T-cell (primary cell): Measurements from ENCODE around the gene OR1E2. TPM values are rescaled to one million over a fixed set of nuclear protein-coding genes. Genes with fewer than 3 reads are reported as not detected.
"Not testable (repeated sequence)": the region's sequence is repeated elsewhere in the genome, so short reads cannot be mapped to it uniquely, and the experiment has no call there.

ENCODE experiments used
- ATAC-seq, 4 experiments: fragments of 200-7000 bp in 3 of 4; fragments of 150-1000 bp in 1 of 4; cut with Tn5 transposase; replicated peaks in 1 of 4; 1 replicate in 3 of 4; 2 replicates in 1 of 4; pipeline ENCODE4 v1.10.0; 2021; ENCODE audit warnings: moderate library complexity in 3 of 4, mild to moderate bottlenecking in 2 of 4, moderate number of reproducible peaks in 1 of 4
- CTCF ChIA-PET, 2 donors: fragments of 300-600 bp; sonication (Branson Sonifier 250); formaldehyde crosslinking; loops; one replicate each; lab custom pipeline; 2022; ENCODE audit warnings: antibody characterized with exemption in 2 of 2; lab: Charles Lee
- POLR2A ChIA-PET, 2 donors: fragments of 300-600 bp; sonication (Branson Sonifier 250); formaldehyde crosslinking; loops; one replicate each; lab custom pipeline; 2022; ENCODE audit warnings: antibody characterized with exemption in 2 of 2; lab: Charles Lee
- DNase-seq, 35 experiments: peaks; one replicate each; pipeline versions ENCODE4 v3.0.0 to v3.0.0-alpha.2; 2013 to 2023
- H3K27ac ChIP-seq: one replicate; pipeline ENCODE4 v1.5.1; 2013; ENCODE audit warnings: low read length
- H3K27me3 ChIP-seq, 2 experiments: replicated peaks in 1 of 2; 1 replicate in 1 of 2; 2 replicates in 1 of 2; pipeline versions ENCODE4 v1.6.1 to v1.7.0; 2013; ENCODE audit warnings: low read length in 1 of 2, mixed read lengths in 1 of 2; ENCODE audit not compliant: control insufficient read depth in 2 of 2, insufficient read depth in 2 of 2; ENCODE audit errors: extremely low read depth in 1 of 2
- H3K36me3 ChIP-seq, 2 donors: 1 replicate in 1 of 2; 2 replicates in 1 of 2; pipeline versions ENCODE4 v1.6.1 to v1.7.0; 2013; ENCODE audit warnings: low read length in 1 of 2; ENCODE audit not compliant: control insufficient read depth in 2 of 2, insufficient read depth in 1 of 2; ENCODE audit errors: extremely low read depth in 1 of 2
- H3K4me1 ChIP-seq, 2 experiments: 1 replicate in 1 of 2; 2 replicates in 1 of 2; pipeline versions ENCODE4 v1.6.1 to v1.7.0; 2013; ENCODE audit warnings: low read length in 2 of 2, mixed read lengths in 1 of 2; ENCODE audit not compliant: insufficient read depth in 2 of 2, control insufficient read depth in 1 of 2; ENCODE audit errors: extremely low read depth in 1 of 2
- H3K4me3 ChIP-seq, 2 donors: 1 replicate in 1 of 2; 2 replicates in 1 of 2; pipeline versions ENCODE4 v1.5.1 to v1.7.0; 2013; ENCODE audit warnings: mild to moderate bottlenecking in 2 of 2, low read length in 1 of 2, moderate library complexity in 1 of 2; ENCODE audit not compliant: control insufficient read depth in 1 of 2; ENCODE audit errors: extremely low read depth in 1 of 2
- H3K9me3 ChIP-seq: 2 replicates; pipeline ENCODE4 v1.7.0; 2013
- H3K27ac Mint-ChIP-seq, 2 donors: one replicate each; pipeline ENCODE4 v1.8.0; 2020 to 2021; ENCODE audit warnings: mild to moderate bottlenecking in 2 of 2, mixed read lengths in 2 of 2
- H3K27me3 Mint-ChIP-seq, 2 donors: one replicate each; pipeline ENCODE4 v1.8.0; 2021 to 2022; ENCODE audit warnings: mixed read lengths in 2 of 2
- H3K36me3 Mint-ChIP-seq: one replicate; pipeline ENCODE4 v1.8.0; 2021; ENCODE audit warnings: mixed read lengths
- H3K4me1 Mint-ChIP-seq, 3 donors: one replicate each; pipeline ENCODE4 v1.8.0; 2020 to 2022; ENCODE audit warnings: mixed read lengths in 3 of 3, mild to moderate bottlenecking in 1 of 3
- H3K4me3 Mint-ChIP-seq, 3 donors: one replicate each; pipeline ENCODE4 v1.8.0; 2020 to 2022; ENCODE audit warnings: mild to moderate bottlenecking in 3 of 3, mixed read lengths in 3 of 3, moderate library complexity in 3 of 3
- H3K9me3 Mint-ChIP-seq, 3 donors: one replicate each; pipeline ENCODE4 v1.8.0; 2020 to 2022; ENCODE audit warnings: mixed read lengths in 3 of 3
- WGBS: methylation state at CpG from one replicate; pipeline ENCODE4 v1.1.5; 2013; ENCODE audit warnings: missing lambda C conversion rate; ENCODE audit not compliant: insufficient coverage; 5-methylcytosine and 5-hydroxymethylcytosine counted together
- total RNA-seq, 35 experiments: library from RNA in 6 of 35; stranded (reverse) in 6 of 35; fragments of 120-200 nt in 1 of 35; gene quantifications; one replicate each; pipeline versions ENCODE4 v1.2.1 to v1.2.4 and lab custom pipeline; 2013 to 2026

OR1E2 gene
- total RNA-seq, 5 donors from 2014 or later (not counting 1 experiment from before 2014, with no cell fraction given): not detected

DNA sequence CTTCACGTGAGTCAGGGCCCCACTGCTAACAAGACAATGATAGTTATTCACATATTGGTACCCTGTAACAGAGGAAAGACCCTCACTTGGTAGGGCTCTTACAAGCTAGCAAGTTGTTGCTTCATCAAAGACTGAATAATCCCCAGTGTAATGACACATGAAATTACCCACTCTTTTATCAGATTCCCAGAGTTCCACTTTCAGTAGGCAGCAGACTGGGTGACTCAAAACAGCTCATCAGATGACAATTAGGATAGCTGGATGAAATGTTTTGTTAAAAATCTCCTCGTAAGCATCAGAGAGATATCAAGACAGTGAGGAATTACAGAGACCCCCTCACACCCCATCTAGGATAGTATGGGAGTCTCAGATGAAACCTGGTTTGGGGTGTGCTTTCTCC lies 6.8 kb upstream of the OR1E2 start:
- CTCF ChIA-PET: no interaction called here
- Mint-ChIP-seq H3K36me3 (no peaks in the 10 kb centered on the region), H3K9me3 (no peaks in the 10 kb centered on the region)

DNA sequence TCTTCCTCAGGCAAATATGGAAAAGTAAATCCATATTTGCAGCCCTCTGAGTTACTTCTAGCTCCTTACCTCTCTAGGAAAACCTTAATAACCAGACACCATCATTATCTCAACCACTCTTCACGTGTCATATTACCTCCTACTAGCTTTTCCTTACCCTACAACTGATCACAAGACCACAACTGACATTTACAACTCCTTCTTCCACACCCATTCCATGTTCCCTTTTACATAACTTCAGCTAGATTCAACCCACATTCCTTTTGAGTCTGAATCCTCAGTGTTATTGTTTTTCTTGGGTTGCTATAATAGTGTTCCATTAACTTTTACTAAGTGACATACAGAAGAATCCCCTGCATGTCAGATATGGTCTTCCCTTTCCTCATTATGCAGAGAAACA lies 4.7 kb upstream of the OR1E2 start:
- DNase-seq (no peak), ATAC-seq (no peak)
- CTCF ChIA-PET: no interaction called here
- H3K27me3 Mint-ChIP-seq: peaks cover 11 to 34% of the 10 kb centered on the region in 2 donors
- Histone ChIP-seq H3K9me3 (no peaks in the 10 kb centered on the region), H3K27me3 (peaks cover 0 to 9% of the 10 kb centered on the region in 2 experiments), H3K36me3 (no peaks in the 10 kb centered on the region), H3K4me3 (no peak overlapping the region), H3K4me1 (no peaks in the 10 kb centered on the region), H3K27ac (no peak overlapping the region)
- H3K27ac Mint-ChIP-seq: no peak overlapping the region
- peaks cover 0 to under 1% (median 0%) of the 10 kb centered on the region in 3 donors for H3K9me3 Mint-ChIP-seq
- POLR2A ChIA-PET: no interaction called here
- 45% methylated on average over 1 of the region's 1 CpG for WGBS
- H3K4me3 Mint-ChIP-seq: no peak overlapping the region
- H3K4me1 Mint-ChIP-seq: no peaks in the 10 kb centered on the region
- H3K36me3 Mint-ChIP-seq: no peaks in the 10 kb centered on the region

More for the DNA sequence above, 6.8 kb upstream of the OR1E2 start:
- H3K27ac Mint-ChIP-seq: no peak overlapping the region
- Histone ChIP-seq H3K4me1 (no peaks in the 10 kb centered on the region), H3K9me3 (no peaks in the 10 kb centered on the region), H3K36me3 (no peaks in the 10 kb centered on the region), H3K27ac (no peak overlapping the region), H3K4me3 (no peak overlapping the region), H3K27me3 (peaks cover 0 to 8% of the 10 kb centered on the region in 2 experiments)
- H3K27me3 Mint-ChIP-seq: peaks cover 17 to 37% of the 10 kb centered on the region in 2 donors
- no peaks in the 10 kb centered on the region for H3K4me1 Mint-ChIP-seq
- ATAC-seq: no peak
- H3K4me3 Mint-ChIP-seq: no peak overlapping the region
- POLR2A ChIA-PET: no interaction called here
- DNase-seq: no peak
- WGBS: no CpG with 5 or more reads among the region's 2 CpGs

DNA sequence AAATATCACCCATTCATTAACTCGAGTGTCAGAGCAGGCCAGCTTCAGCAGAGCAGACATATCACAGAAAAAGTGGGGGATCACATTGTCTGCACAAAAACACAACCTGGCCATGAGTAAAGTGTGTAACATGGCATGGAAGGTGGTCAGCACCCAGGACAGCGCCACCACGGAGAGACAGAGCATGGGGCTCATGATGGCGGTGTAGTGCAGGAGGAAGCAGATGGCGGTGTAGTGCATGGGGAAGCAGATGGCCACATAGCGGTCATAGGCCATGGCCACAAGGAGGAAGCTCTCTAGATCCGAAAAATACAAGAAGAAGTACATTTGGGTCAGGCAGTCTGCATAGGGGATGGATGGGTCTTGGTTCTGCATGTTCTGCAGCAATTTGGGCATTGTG lies 426 bp downstream of the OR1E2 start:
- H3K4me3 ChIP-seq, H3K36me3 ChIP-seq, H3K9me3 Mint-ChIP-seq, H3K4me1 ChIP-seq, H3K4me3 Mint-ChIP-seq, POLR2A ChIA-PET, H3K27ac Mint-ChIP-seq, ATAC-seq, H3K9me3 ChIP-seq, H3K4me1 Mint-ChIP-seq, H3K27ac ChIP-seq, CTCF ChIA-PET, H3K36me3 Mint-ChIP-seq: not testable (repeated sequence)
- H3K27me3 Mint-ChIP-seq: peaks cover 21 to 28% of the 10 kb centered on the region in 2 donors
- peak in 9 of 35 experiments; percentile 0 to 23 (median 3) for DNase-seq
- peaks cover 0 to 11% of the 10 kb centered on the region in 2 experiments for H3K27me3 ChIP-seq
- WGBS: 0% methylated on average over 3 of the region's 7 CpGs

DNA sequence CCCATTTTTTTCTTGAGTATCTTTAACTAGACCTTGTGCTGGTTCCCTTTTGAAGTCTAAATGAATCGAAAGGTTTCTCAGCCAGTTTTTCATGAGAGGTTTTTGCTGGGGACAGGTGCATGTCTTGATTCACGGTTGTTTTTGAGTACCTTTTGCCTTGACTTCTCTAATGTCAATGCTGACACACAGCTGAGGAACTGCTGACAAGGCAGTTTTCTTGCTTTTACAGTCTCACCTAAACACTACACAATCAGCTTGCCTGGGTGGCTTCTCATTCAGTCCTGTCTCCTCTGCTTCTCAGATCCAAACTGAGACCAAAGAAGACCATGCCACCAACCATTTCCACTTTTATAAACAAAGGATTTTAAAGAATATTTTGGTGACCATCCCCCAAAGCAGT lies 15.4 kb downstream of the OR1E2 start:
- H3K36me3 Mint-ChIP-seq: no peaks in the 10 kb centered on the region
- no peak overlapping the region for H3K27ac Mint-ChIP-seq

GRCh38 chr17:3415610-3416009 lies 18.0 kb downstream of the OR1E2 start:
- H3K4me1 Mint-ChIP-seq: peaks cover 0 to 5% (median 0%) of the 10 kb centered on the region in 3 donors
- ChIA-PET POLR2A (no interaction called here), CTCF (no interaction called here)
- Histone ChIP-seq H3K27ac (no peak overlapping the region), H3K4me3 (no peak overlapping the region), H3K27me3 (peaks cover 0 to 8% of the 10 kb centered on the region in 2 experiments), H3K9me3 (no peaks in the 10 kb centered on the region), H3K36me3 (no peaks in the 10 kb centered on the region), H3K4me1 (no peaks in the 10 kb centered on the region)
- H3K27ac Mint-ChIP-seq: no peak overlapping the region
- 100% methylated on average over 2 of the region's 5 CpGs for WGBS
- no peak for ATAC-seq
- H3K9me3 Mint-ChIP-seq: no peaks in the 10 kb centered on the region
- no peak for DNase-seq
- no peaks in the 10 kb centered on the region for H3K36me3 Mint-ChIP-seq
- peaks cover 19 to 24% of the 10 kb centered on the region in 2 donors for H3K27me3 Mint-ChIP-seq
- no peak overlapping the region for H3K4me3 Mint-ChIP-seq

More for the DNA sequence above, 15.4 kb downstream of the OR1E2 start:
- no peaks in the 10 kb centered on the region for H3K9me3 ChIP-seq
- H3K4me3 ChIP-seq: no peak overlapping the region
- WGBS: 80% methylated on average over 1 of the region's 2 CpGs
- Mint-ChIP-seq H3K4me1 (no peaks in the 10 kb centered on the region), H3K27me3 (peaks cover 13 to 26% of the 10 kb centered on the region in 2 donors), H3K9me3 (peaks cover 0 to 3% (median 0%) of the 10 kb centered on the region in 3 donors), H3K4me3 (no peak overlapping the region)
- ATAC-seq: no peak
- peaks cover 0 to 3% of the 10 kb centered on the region in 2 experiments for H3K27me3 ChIP-seq
- CTCF ChIA-PET: no interaction called here
- no peak overlapping the region for H3K27ac ChIP-seq
- H3K36me3 ChIP-seq: no peaks in the 10 kb centered on the region
- no peak for DNase-seq
- POLR2A ChIA-PET: no interaction called here
- H3K4me1 ChIP-seq: no peaks in the 10 kb centered on the region

- H3K27ac Mint-ChIP-seq, ATAC-seq, H3K36me3 Mint-ChIP-seq, H3K36me3 ChIP-seq, H3K4me1 ChIP-seq, POLR2A ChIA-PET, H3K9me3 ChIP-seq, CTCF ChIA-PET, H3K27ac ChIP-seq, H3K4me3 Mint-ChIP-seq, H3K4me1 Mint-ChIP-seq, H3K4me3 ChIP-seq, DNase-seq: not testable (repeated sequence)
- WGBS: no CpG with 5 or more reads among the region's 16 CpGs
- Mint-ChIP-seq H3K27me3 (peaks cover 36 to 37% of the 10 kb centered on the region in 2 donors), H3K9me3 (peaks cover 8 to 13% (median 9%) of the 10 kb centered on the region in 3 donors)
- peaks cover 0 to 18% of the 10 kb centered on the region in 2 experiments for H3K27me3 ChIP-seq
Measured at GRCh38 chr17:3412216-3412615, 21.4 kb downstream of the OR1E2 start.

DNA sequence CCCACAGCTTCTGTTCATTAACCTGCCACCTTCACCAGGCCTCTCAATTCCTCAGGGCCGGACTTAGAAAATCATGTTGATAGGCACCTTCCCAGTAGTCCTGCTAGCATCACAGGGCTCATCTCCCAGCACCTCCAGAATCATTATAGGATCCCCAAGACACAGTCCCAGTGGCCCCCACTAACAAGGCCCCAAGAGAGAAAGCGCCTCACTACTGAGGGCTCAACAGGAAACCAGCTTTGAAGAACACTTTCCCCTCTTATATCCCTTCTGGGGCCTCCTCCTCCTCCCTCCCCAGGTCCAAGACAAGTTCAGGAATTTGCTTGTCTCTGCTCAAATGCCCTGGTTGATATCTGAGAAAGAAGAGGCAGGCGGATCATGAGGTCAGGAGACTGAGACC lies 22.6 kb downstream of the OR1E2 start, which contains the start of gene OR3A3:
TSS of gene OR3A3 (plus strand) at position 301 of the 400 bp plus-strand sequence.
- Histone ChIP-seq H3K4me3 (no peak within 1 kb of the TSS), H3K9me3 (no peaks in the 10 kb centered on the region), H3K4me1 (no peaks in the 10 kb centered on the region), H3K27ac (no peak within 1 kb of the TSS), H3K27me3 (peaks cover 0 to 18% of the 10 kb centered on the region in 2 experiments), H3K36me3 (no peaks in the 10 kb centered on the region)
- POLR2A ChIA-PET: no interaction called here
- Mint-ChIP-seq H3K27me3 (peaks cover 37 to 42% of the 10 kb centered on the region in 2 donors), H3K36me3 (peaks cover 3% of the 10 kb centered on the region), H3K4me3 (no peak within 1 kb of the TSS), H3K9me3 (peaks cover 8 to 20% (median 10%) of the 10 kb centered on the region in 3 donors), H3K27ac (no peak within 1 kb of the TSS), H3K4me1 (peaks cover 0 to 5% (median 0%) of the 10 kb centered on the region in 3 donors)
- 83% methylated on average over 1 of the region's 3 CpGs for WGBS
- ATAC-seq: no peak
- no peak for DNase-seq
- CTCF ChIA-PET: no interaction called here
